ENCODE measurements around the gene FRMD1.

DNA sequence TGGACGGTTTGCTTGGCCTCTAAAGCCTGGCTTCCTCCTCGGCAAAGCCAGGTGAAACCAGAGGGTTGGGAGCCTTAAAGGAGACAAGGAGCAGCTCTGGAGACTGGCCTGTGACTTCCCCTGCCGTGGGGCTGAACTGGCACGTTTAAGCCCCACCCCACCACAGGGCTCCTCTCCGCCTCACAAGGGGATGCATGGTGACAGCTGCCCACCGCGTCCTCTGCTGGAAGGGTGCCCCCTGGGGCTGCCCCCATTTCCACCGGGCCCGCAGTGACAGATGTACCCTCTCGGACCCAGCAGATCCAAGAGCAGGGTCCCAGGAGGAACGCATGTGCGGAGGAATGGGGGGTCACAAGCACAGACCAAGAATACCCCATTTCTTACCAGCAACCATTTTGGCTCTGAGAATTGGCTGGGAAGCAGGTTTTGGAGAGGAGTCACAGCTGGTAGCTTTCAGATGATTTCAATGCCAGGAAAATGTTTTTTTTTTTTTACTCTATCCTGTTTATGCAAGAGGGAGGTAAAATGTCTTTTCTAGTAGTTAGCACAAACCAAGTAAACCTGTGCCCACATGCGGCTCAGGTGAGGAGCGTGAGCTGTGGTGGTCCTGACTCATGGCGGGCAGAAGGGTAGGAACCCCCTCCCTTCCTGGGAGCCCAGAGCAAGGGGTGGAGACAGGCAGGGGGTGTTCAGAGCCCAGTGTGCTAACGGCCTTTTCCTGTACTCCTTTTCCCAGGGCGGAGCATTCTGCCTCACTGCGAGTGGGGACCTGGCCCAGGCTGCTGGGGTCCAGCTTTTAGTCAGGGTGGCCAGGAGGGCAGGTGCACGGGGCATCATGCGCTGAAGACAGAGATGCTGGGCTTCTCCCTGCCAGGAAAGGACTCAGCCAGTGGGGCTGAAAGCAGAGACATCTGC lies 33.0 kb downstream of the FRMD1 start:
- TF ChIP-seq, protein P1, sequence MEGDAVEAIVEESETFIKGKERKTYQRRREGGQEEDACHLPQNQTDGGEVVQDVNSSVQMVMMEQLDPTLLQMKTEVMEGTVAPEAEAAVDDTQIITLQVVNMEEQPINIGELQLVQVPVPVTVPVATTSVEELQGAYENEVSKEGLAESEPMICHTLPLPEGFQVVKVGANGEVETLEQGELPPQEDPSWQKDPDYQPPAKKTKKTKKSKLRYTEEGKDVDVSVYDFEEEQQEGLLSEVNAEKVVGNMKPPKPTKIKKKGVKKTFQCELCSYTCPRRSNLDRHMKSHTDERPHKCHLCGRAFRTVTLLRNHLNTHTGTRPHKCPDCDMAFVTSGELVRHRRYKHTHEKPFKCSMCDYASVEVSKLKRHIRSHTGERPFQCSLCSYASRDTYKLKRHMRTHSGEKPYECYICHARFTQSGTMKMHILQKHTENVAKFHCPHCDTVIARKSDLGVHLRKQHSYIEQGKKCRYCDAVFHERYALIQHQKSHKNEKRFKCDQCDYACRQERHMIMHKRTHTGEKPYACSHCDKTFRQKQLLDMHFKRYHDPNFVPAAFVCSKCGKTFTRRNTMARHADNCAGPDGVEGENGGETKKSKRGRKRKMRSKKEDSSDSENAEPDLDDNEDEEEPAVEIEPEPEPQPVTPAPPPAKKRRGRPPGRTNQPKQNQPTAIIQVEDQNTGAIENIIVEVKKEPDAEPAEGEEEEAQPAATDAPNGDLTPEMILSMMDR (IDR thresholded peaks at IDR 0.05), result no peak
- TF ChIP-seq POLR2A (IDR thresholded peaks at IDR 0.05), result no peak
